ENCODE measurements around the gene MROH8.

GRCh38 chr20:37055276-37055675 is 124.1 kb downstream of the MROH8 start:
- TF ChIP-seq POLR2AphosphoS5 (IDR thresholded peaks at IDR 0.05; ENCODE audit: low read depth, low read length) (no peak), TAF1 (IDR thresholded peaks at IDR 0.05; ENCODE audit: low read depth, low read length) (no peak), POLR2A (IDR thresholded peaks at IDR 0.05; ENCODE audit: low read depth, low read length) (no peak), SPI1 (IDR thresholded peaks at IDR 0.05; ENCODE audit: low read depth, low read length) (no peak)

Data from GM12891 (cell line).